RPMI8226 (cell line): ENCODE data around the gene GABRG3.

Source experiments
- DNase-seq: peaks from one replicate; pipeline ENCODE4 v3.0.0-alpha.2; 2015

The GABRG3 gene

DNA sequence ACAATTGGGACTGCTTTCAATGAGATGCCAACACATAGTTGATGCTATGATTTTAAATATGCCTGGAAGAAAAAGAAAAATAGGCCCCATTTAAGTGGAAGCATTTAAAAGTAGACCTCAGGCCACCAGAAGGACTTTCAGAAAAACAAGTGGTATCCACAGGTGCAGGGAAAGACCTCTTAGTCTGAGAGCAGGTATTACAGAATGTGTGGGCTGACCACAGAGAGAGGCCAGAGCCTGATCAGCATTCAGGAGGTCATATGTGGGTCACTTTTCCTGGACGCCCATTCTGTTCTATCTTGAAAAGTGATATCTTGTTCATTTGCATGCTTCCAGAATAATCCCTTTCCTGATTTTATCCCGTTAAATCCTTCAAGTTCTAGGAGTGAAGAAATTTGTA is 95.5 kb downstream of the GABRG3 start:
- peak; percentile 22 for DNase-seq

DNA sequence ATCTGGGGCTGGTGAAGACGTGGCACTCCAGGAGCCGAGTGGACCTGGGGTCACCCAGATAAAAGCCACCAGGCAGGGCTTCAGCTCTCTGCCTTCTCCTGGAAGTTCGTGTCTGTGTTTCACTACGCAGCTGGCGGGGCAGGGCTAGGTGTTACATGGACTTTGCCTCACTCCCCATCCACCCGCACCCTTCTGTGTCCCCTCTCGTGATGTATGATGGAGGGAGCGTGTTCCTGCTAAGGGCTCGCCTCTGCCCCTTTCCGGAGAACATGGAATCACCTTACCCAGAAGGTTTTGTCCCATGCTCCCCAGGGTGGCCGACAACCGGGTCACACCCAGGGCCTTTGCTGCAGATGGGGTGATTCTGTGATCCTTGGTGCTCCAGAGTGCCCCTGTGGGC is 96.2 kb downstream of the GABRG3 start:
- DNase-seq: no peak

DNA sequence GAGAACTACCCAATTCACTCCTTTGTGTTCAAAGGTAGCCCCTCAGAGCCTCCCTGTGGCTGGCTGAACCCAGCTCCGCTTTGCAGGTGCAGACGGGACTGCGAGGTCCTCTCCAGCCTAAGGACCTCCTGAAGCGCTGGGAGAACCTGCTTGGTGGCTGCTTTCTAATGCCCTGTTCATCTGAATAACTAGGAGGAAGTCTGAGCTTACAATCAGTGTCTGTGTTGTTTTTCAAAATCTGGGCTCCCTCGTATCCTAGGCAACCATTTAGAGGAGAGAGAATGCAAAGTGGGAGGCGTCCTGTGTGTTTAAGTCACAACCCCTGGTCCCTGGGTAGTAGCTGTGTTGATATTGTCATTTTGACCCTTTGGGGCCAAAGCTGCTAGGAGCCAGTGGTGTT is 99.9 kb downstream of the GABRG3 start:
- no peak for DNase-seq

DNA sequence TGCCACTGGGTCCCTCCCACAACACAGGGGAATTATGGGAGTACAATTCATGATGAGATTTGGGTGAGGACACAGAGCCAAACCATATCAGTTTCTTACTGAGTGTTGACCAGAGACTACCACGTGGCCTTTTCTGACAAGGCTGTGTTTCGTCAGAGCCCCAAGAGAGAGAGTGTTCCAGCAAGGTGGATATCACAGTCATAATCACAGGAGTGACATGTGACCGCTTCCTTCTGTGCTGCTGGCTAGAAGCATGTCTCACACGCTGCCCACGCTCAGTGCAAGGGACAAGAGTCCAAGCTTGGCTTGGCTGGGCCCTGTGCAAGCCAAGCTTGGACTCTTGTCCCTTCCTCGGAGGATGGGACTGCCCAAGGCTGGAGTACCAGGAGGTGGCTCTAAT is 103.2 kb downstream of the GABRG3 start:
- DNase-seq: no peak

DNA sequence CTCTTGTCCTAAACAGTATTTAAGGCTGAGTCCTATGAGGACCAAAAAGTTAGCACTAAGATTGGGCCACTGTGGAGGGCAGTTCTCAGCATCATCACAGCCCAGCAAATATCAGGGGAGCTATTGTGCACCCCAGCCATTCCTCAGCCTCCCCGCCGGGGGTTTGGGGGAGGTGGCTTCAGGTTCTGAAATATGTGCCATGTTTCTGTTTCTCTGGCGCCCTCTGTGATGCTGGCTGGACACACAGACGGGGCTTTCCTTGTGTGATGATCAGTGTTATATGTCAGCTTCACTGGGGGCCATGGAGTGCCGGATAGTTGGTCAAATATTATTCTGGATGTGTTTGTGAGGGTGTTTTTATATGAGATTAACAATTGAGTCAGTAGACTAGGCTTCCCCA is 106.8 kb downstream of the GABRG3 start:
- no peak for DNase-seq

DNA sequence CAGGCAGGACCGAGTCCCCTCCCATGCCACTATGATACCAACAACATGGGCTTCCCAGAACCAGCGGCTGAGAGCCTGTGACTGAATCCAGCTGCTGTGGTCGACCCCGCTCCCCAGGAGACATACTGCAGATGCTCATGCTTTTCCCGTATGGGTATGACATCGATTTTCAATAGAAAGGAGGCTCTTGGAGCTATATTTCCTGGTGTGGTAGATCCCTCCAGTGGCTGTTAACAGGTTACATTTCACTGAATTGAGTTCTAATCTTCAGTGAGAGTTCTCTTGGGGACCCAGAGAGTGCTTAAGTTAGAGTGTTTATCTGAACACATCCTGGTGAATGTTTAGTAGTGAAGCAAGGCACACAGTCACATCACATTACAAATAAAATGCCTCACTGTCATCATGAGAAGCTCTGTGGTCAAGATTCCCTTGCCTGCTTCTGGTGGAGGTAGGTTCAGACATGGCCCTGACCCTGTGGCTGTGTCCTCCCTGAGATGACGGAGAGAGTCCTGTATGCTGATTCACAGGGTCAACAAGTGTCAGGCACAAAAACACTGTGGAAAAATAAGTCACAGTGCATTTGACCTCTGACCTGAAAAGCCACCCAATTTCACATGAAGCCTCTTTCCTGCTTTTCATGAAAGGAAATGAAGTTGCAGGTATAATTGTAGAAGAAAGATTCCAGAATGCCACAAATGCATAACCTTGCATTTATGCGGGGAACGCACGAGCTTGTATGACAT is 110.9 kb downstream of the GABRG3 start:
- no peak for DNase-seq

DNA sequence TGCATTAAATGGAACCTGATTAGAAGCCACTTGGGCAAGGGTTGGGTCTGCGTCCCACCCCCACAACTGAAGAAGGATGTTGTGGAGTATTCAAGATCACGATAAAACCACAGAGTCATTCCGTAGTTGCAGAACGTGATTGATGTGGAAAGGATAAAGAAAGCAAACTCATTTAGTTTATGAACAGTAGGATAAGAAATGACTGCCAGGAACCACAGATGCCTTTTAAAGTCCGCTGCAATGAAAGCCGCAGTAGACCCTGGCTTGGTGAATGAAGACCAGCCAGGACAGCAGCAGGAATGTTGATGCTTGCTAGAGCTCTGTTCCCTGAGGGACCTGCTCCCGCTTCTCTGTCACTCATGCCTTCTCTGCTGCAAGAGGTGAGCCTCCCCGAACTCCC is 111.5 kb downstream of the GABRG3 start:
- DNase-seq: no peak

DNA sequence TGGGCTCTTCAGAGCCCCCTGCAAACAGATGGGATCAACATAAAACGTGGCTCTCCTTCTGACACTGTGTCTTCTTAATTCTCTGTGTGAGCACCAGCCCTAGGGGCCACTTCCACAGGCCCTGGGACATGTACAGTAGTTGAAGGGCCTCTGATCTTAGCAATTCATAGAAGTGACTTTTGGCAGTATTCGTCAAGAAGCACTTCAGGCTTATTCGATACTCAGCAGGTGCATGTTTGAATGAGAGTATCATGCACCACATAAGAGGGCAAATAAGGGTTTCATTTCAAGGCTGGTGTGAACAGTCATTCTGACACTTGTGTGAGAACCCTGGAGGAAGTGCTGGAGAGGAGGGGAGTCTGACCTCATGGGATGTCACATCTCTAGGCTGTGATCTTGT is 113.9 kb downstream of the GABRG3 start:
- no peak for DNase-seq

DNA sequence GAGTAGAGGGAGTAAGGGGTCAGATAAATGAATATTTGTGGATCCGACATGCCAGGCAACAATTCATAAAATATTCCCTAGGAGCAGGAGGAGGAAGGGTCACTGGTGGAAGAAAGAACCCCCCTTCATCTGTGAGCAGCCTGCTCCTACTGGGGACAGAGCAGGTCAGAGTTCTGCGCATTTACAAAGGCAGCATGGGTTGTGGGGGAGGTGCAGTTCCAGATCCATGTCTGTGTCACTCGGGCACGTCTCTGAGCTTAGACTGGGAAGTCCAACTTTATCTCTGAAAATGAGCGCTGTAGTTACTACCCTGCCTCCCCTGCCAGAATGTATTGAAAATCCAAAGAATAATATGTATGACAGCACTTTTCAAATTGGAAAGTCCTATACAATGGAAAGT is 115.2 kb downstream of the GABRG3 start:
- DNase-seq: no peak

DNA sequence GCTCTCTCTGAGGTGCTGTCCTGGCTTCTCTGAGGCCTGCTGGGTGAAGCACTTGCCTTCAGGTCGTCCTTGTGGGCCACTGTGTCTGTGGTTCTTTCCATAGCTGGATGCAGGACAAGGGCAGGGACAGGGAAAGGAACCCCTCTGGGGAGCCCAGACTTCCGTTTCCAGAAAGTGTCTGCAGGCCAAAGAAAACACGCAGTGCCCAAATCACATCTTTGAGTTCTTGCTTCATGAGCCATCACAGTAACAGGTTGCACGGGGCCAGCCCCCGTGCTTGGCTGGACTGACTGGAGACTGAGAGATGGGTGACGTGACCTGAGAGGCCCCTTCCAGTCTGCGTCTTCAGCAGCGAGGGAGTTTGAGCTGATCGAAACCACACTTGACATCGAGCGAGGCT is 115.8 kb downstream of the GABRG3 start:
- no peak for DNase-seq

DNA sequence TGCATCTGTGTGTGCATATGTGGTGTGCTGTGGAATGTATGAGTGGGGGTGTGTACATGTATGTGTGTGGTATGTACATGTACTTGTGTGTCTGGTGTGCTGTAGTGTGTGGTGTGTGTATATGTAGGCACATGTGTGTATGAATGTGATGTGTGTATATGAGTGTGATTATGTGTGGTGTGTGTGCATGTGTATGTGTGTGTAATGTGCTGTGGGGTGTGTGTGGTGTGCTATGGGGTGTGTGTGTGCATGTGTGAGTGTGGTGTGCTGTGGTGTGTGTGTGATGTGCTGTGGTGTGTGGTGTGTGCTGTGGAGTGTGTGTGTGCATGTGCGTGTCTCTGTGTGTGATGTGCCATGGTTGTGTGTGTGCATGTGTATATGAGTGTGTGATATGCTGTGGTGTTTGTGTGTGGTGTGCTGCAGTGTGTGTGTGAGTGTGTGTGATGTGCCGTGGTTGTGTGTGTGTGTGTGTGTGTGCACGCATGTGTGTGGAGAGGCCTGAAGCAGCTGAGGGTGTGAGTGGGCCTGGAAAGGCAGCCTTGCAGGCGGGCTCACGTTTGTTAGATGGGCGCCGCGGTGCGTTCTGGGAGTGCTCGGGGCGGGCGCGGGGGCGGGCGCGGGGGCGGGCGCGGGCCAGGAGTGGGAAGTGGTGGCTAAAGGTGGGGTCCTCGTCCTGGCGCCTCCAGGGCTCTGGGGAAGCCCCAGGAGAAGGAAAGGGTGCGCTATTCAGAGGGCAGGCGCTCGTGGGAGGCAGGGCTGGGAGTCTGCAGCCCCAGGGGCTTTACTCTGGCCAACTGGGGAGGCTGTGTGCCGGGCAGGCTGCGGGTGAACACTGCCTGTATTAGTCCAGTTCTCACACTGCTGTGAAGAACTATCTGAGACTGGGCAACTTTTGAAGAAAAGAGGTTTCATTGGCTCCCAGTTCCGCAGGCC is 116.9 kb downstream of the GABRG3 start:
- no peak for DNase-seq

DNA sequence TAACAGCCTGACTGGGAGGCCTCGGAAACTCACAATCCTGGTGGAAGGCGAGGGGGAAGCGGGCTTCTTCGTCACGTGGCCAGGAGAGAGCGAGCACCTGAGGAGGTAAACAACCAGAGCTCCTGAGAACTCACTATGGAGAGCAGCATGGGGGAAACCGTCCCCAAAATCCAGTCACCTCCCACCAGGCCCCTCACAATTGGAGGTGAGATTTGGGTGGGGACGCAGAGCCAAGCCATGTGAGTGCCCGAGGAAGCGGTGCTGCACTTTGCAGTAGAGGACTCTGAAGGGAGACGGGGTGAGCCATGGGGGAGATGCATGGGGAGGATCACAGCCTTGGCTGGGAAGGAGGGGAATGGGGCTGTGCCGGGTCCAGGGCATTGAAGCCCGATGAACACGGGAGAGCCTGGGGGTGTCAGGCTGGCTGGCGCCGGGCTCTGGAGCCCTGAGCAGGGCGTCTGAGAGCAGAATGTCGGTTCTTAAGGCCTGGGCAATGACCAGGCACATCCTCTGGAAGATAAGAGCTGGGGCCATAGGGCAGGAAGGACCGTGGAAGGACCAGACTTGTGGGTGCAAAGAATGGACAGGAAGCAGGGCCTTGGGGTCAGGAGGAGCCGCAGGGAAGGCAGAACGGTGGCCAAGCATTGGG is 117.7 kb downstream of the GABRG3 start:
- DNase-seq: no peak

DNA sequence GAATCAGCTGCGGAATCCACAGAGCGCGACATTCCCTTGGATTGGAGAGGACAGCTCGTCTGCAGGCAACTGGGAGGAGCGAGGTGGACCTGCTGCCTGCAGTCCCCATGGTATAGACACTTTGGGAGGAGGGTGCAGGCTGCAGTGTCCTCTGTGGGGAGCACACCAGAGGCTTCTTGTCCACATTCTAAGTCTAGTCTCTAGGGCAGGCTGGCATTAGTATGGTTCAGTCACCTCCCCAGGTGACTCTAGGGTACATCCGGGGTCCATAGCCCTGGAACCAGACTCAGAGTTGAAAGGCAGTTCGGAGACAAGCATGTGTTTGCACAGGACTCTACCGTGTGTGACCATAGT is 118.2 kb downstream of the GABRG3 start:
- DNase-seq: no peak

DNA sequence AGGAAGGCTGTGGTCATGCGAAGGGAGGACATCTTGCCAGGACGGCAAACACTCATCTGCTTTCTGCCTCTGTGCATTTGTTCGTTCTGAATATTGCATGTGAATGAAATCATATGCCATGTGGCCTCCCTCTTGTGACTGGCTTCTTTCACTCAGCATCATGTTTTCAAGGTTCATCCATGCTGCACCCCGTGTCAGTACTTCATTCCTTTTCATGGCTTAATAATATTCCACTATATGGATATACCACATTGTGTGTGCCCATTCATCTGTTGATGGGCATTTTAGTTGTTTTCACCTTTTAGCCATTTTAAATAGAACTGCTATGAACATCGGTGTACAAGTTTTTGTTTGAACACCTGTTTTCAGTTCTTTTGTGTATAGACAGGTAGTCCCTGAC is 118.7 kb downstream of the GABRG3 start:
- DNase-seq: no peak

DNA sequence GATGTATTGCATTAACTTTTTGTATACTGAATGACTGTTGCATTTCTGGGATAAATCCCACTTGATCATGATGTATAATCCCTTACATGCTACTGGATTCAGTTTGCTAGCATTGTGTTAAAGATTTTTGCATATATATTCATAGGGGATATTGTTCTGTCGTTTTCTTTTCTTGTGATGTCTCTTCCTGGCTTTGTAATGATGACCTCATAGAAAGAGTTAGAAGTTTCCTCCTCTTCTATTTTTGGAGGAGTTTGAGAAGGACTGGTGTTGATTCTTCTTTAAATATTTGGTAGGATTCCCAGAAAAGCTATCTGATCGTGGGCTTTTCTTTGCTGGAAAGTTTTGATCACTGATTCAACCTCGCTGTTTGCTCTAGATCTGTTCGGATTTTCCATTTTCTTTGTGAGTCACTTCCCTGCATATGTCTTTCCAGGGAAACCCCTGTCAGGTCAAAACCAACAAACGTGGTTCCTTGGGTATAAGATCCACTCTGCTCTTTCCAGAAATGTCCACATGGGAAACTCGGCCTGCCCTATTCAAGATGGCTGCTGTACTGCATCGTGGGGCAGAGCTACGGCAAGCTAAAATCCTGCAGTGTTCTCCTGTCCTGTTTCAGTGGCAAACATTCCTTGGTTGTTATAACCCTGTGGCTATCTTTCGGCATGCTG is 120.4 kb downstream of the GABRG3 start:
- no peak for DNase-seq

DNA sequence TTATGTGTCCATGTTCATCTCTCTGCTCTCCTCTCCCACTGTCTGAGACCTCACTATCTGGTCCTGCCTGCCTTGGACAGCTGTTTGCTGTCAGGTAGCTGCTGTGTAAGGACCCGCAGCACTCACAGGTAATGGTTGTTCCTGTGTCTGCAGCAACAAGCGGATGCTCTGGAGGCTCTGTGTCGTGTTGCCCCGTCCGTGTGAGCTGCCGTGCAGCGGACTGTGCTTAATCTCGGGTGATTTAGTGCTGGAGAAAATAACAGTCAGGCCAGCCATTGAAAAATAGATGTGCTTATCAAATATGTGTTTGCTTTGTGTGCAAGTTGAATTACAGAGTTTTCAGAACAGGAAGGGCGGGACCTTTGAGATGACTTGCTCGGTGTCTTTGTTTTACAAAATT is 121.4 kb downstream of the GABRG3 start:
- no peak for DNase-seq

DNA sequence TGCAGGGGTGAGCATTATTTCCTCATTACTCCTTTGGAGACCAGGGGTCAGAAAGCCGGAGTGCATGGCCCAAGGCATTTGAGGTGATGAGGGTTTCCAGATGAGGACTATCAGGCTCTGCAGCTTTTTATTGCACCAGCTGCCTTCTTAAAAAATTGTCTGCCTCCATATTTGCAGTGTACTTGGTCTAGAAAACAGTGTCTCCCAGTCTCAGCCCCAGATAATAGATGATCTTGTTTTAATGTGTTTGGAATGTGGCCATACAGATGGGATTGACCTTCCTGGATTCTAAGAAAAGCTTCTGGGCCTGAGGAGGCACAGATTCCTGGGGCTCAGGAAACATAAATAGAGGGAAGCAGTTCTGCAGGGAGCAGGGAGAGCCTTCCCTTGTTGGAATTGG is 123.3 kb downstream of the GABRG3 start:
- no peak for DNase-seq

DNA sequence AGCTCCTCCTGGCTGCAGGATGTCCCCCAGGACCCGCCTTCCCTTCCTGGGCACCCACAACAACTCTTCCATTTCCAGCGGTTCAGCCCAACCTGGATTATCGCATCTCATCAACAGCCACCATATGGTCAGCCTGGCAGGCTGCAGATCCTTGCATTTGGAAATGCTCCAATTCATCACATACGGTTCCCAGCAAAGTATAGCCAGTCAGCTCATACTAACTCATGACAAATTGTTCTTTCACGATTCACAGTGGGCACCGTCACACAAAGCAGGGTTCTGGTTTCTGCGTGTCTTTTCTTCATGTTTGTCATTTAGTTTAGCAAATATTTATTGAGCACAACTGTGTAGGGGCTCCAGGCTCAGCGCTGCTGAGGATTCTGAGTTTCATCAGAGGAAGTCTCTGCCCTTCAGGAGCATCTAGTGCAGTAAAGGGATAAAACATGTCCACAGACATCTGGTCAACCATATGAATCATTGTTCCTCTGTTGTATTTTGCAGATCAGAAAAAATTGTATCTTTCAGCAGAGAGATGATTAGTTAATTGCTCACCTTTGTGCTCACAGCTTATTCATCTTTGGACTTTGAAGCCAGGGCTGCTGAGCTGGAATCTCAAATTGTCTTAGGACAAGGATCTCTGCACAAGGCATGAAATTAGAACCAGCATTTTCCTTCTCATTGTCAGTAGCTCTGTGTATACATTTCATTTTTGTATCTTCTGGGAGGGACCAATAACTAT is 125.1 kb downstream of the GABRG3 start:
- DNase-seq: no peak

DNA sequence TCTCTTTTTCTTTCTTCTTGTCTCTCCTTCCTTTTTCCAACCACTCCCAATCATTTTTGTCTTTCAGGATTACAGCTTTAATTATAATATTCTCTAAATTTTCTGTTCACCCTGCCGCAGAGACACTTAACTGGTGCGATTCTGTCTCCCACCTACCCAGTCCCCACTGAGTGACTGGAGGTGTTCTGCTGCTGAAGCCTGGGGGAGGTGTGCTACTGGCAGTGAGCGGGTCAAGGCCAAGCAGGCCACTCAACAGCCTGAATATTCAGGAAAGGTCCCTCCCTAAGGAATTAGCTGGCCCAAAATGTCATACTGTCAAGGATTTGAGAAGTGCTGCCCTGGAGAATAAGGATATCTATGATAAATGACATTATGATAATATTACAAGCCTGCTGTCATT is 126.5 kb downstream of the GABRG3 start:
- DNase-seq: no peak

DNA sequence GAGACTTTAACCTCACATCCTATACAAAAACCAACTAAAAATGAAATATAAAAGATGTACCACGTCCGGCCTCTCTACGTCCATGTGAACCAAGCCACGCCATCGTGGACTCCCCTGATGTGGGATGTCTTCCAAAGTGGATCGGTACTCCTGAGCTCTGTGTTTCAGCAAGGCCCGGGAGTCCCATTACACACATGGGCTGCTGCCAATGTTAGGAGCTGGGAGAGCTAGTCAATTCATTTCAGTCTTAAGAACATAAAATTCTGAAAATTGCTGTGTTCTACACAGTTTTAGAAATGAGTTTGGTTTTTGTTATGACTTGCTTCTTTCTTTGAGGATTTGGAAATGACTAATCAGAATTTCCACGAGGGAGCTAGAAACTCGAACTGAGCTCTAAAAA is 131.0 kb downstream of the GABRG3 start:
- DNase-seq: no peak

DNA sequence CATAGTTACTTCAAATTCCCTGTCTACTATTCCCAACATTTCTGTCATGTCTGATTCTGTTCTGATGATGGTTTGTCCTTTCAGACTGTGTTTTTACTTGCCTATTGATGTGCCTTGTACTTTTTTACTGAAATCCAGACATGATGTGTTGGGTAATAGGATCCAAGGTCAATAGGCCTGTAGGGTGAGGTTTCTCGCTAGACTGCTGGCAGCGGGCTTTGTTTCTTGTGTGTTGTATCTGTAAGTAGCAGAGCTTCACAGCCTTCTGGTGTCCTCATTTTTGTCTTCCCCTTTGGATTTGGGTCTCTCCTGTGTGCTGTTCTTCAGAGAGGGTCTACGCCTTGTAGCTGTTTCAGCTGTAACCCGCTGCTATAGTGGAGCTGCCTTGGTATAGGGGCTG is 140.3 kb downstream of the GABRG3 start:
- no peak for DNase-seq

DNA sequence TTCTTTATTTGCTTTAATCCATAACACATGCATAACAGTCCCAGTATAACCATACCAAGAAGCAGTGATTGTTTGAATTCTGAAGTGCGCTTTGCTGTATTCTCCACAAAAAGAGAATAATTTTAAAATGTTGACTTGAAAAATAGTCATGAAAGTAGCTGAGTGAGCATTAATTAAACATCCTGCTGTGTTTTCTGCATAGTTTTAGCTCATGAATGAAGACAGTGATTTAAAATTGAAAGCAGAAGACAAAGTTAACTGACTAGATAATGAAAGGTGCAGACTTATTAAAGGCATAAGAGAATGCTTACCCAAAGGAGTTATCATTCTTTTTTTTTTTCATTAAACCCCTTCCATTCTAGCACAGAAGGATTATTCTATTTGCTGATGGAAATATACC is 143.5 kb downstream of the GABRG3 start:
- no peak for DNase-seq
